NCI-H1092 (cell line): ENCODE results near the gene NOS3.

Experiments
- DNase-seq: peaks from one replicate; lab custom pipeline; 2025; lab: John Stamatoyannopoulos, UW

NOS3 gene

DNA sequence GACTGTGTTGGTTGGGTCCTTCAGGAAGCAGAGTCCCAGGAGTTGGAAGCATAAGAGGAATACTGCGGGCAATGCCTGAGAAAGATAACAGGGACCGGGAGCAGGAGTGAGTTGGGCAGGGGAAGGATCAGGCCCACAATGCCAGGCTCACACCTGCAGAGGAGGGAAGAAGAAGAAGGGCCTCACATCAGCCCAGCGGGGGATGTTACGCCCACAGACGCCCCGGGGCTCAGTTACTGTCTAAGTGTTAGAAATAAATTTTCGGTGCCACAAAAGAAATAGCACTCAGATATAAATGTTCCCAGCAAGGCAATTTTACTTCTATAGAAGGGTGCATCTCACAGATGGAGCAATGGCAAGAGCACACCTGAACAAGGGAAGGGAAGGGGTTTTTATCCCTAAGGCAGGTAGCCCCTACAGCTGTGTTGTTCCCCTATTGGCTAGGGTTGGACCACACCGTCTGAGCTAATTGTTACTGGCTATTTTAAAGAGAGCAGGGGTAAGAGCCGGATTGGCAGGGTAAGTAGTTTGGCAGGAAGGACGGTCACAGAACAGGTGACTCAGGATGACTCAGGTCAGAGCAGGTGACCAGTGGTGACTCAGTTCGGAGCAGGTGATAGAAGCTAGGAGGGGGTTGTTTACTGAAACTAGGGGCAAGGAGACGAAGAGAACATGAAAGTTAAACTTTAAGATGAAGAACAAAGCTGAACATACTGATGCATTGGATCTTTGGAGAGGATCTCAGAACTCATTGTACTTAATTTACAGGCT is at the start of gene NOS3:
TSS of gene NOS3 (plus strand) at position 602 of the 771 bp plus-strand sequence. CDS start 2,787 bp downstream, outside the sequence.
- DNase-seq: no peak

DNA sequence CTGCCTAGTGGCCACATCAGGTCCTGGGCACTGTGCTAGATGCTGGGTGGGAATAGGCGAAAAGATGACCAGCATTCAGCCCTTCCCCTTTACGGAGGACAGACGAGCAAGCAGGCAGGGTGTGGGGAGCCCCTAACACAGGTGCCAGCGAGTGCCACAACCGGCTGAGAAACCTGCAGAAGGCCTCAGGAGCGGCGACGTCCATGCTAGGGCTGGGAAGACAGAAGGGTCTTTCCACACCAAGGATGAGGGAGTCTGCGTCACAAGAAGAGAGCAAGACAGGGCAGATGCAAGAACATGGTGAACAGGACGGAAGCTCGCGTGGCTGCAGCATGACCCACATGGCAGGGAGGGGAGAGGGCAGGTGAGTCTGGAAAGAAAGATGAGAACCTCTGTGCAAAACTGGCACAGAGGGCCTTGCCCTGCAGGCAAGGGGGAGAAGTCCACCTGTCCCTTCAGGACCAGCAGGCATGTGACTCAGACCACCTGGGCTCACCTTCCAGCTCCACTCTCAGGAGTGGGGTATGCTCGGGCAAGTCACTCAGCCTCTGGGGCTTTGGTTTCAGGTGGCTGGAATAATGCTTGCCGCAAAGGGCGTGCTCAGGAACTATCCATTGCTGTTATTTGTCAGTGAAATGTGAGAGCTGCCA is 49.3 kb upstream of the NOS3 start:
- no peak for DNase-seq

- no peak for DNase-seq
These were observed 48.7 kb upstream of the NOS3 start for GRCh38 chr7:150942001-150942590.

DNA sequence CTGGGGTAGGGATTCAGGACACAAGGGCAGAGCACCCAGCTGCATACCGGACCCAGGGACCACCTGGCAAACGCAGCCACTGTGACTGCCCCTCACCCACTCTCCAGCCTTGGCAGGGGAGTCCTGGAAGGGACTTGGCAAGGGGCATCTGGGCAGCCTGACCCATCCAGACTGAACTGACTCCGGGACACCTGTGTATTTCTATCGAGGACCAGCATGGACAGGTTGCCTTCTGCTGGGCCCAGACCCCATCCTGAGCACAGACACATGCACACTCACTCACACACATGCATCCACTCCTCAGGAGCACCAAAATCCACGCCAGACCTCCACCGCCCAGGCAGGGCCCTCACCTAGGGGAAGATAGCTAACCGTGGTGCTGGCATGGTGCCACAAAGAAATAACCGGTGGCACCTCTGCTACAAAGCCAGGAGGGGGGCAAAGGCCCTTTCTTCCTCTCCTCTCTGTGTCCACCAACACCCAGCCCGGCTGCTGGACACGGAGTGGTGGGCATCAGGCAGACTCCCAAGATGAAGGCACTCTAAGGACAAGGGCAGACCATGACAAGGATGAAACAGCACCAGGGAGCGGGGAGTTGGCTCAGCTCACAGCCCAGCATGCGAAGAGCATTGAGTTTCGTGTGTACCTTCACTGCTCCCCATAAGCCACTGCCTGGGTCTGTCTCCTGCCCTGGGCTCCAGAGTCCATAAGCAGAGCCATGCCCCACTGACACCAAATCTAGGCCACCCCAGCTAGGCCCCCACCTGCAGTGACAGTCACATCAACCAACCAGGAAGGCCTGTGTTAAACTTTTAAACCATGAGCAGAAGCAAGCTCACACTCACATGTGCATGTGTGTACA is 48.0 kb upstream of the NOS3 start:
- DNase-seq: no peak

GRCh38 chr7:150943453-150943814 is 47.4 kb upstream of the NOS3 start:
- DNase-seq: no peak

- no peak for DNase-seq
These were observed 46.5 kb upstream of the NOS3 start for GRCh38 chr7:150944066-150945042.

DNA sequence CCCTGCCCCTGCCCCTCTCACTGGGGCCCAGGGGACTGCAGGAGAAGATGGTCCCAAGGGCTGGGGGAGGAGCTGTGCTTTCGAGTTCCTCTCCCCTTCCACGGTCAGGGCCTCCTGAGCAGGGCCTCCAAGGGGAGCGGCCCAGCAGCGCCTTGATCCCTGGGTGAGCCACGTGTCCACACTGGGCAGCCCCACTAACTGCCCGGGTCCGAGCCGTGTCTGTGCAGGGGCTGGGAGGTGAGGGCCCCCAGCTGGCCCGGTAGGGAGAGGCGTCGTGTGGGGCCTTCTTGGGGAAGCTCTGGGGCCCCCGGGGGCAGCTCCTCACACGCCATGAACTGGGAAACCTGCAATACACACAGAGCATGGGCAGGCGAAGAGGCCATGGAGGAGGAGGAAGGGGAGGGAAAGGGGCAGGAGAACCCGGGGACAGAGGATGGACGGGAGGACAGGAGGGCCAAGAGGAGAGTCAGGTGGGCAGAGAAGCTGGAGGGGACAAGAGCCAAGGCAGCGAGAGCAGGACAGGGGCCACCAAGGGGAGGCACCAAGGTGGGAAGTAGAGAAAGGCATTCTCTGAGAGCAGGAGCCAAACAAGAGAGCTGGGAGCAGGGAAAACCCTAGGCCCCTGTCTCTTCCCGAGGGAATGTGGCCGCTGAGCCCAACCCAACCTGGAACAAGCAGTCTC is 45.5 kb upstream of the NOS3 start:
- DNase-seq: no peak

- no peak for DNase-seq
These were observed 44.9 kb upstream of the NOS3 start for GRCh38 chr7:150945853-150946420.

DNA sequence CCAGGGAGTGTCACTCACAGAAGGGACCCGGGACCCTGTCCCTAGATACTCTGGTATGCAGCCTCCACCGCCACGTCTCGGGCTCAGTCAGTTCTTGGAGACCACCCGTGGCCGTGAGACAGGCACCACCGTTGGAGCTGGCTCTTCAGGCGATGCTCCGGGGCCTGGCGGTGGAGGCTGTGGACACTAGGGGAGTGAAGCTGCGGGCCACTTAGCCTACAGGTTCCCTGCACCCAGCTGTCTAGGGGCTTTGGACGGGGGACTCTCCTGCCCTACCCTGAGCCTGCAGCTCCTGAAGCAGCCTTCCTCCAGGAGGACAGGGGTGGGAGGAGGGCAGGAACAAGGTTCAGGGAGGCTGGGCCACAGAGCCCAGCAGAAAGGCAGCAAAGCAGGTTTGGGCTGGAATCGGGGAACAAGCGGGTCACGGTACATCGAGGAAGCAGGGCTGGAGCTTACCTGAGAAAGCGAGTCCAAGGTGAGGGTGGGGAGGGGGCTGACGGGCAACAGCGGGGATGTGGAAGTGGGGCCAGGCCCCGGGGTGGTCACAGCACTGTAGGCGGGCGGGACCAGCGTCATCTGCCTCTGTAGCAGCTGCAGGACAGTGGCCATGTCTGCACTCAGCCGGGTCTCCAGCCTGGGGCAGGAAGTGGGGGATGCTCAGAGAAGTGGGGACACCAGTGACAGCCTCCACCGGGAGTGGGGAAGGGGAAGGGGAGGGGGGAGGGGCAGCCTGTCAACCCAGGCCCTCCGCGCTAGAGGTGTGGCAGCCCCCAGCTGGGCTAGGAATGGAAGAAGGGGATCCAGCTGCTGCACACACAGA is 44.2 kb upstream of the NOS3 start:
- no peak for DNase-seq

DNA sequence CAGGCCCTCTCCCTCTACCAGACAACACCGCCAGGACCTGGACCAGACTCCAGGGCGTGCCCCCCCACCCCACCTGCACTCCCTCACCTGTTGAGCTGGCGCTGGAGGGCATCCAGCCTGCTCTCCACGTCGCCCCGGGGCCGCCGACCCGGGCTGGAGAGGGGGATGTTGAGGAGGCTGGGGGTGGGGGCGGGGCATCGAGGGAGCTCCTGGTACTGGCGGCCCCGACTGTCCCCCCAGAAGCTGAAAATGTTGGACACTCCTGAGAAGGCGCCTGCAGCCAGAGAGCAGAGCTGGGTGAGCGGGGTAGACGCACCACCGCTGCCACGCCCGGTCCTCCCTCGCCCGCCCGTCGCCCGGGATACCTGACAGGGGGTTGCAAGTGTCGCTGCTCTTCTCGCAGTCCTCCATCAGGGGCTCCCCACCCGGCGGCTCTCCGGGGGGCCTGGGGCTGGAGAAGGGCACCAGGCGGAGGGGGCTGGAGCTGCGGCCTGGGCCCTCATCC is 43.5 kb upstream of the NOS3 start:
- DNase-seq: no peak

- no peak for DNase-seq
These were observed 42.8 kb upstream of the NOS3 start for GRCh38 chr7:150947761-150948651.

DNA sequence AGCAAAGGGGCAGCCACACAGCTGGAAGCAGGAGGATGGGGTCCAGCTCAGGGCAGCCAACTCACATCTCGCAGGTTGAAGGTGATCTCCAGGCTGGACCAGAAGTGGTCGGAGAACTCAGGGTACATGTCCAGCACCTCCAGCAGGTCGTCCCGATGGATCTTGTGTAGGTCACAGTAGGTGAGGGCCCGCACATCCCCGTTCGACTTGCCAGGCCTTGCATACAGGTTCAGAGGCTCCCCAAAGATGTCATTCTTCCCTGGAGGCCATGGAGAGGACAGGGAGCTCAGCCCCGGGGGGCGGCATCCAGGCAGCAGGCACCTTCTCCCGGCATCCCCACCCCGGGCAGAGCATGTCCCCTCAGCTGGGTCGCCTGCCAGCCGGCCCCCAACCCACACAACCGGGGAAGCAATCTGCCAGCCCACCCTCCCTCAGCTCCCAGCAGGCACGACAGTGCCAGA is 42.0 kb upstream of the NOS3 start:
- no peak for DNase-seq

DNA sequence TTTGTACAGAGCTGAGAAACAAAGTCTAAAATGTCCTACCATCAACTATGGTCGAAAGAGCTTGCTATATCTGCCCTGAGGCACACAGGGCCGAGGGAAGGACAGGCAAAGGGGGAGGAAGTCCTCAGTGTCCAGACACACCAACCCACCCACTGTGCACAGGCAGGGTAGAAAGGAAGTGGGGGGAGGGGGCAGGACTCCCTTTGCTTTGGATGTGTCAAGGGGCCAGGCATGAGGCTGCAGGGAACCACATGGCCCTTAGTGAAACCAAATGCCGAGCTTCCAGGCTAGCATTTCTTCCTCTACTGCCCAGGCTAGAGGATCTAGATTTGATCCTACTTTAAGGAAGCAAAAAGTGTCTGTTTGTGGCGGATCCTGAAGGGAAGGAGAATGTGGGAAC is 41.3 kb upstream of the NOS3 start:
- no peak for DNase-seq

GRCh38 chr7:150949971-150950491 is 40.8 kb upstream of the NOS3 start:
- no peak for DNase-seq

GRCh38 chr7:150950496-150951180 is 40.2 kb upstream of the NOS3 start:
- DNase-seq: no peak

- DNase-seq: no peak
These were observed 39.7 kb upstream of the NOS3 start for GRCh38 chr7:150951181-150951520.

- no peak for DNase-seq
These were observed 39.3 kb upstream of the NOS3 start for GRCh38 chr7:150951521-150951920.
